HCT116 (cell line): ENCODE data around the gene PTPN23. TPM values are rescaled to one million over a fixed set of nuclear protein-coding genes. Genes with fewer than 3 reads are reported as not detected.

Source experiments
- ATAC-seq: fragments of 200-7000 bp; cut with Tn5 transposase; 2 replicates; pipeline ENCODE4 v1.9.1; 2020; ENCODE audit warnings: mild to moderate bottlenecking, moderate library complexity
- BruUV-seq: library from RNA; stranded (reverse); fragments of 400-500 nt; replicated peaks from 2 replicates; lab custom pipeline; 2021; lab: Mats Ljungman, UMichigan
- CTCF ChIA-PET: fragments of 300-600 bp; sonication (Branson Sonifier 250); formaldehyde crosslinking; loops from one replicate; lab custom pipeline; 2021; ENCODE audit warnings: antibody characterized with exemption; lab: Charles Lee
- POLR2A ChIA-PET: fragments of 300-600, 350-600 bp; sonication (Branson Sonifier 250); formaldehyde crosslinking; loops from one replicate; lab custom pipeline; 2021; ENCODE audit warnings: antibody characterized with exemption; lab: Charles Lee
- RAD21 ChIA-PET, 2 experiments: fragments of 300-600 bp; sonication (Branson Sonifier 250); formaldehyde crosslinking; loops; one replicate each; lab custom pipeline; 2023; ENCODE audit warnings: low total read pairs in 2 of 2; ENCODE audit not compliant: uncharacterized antibody in 2 of 2, unreplicated experiment in 2 of 2, low non-redundant PET in 1 of 2; lab: Charles Lee
- DNase-seq: peaks from one replicate; pipeline ENCODE4 v3.0.0-alpha.2; 2010; ENCODE audit warnings: low read depth, low spot score
- H2AFZ ChIP-seq: fragments of 200-600 bp; shearing (Covaris generic), sonication (generic); 2 replicates; pipeline ENCODE4 v1.6.1; 2017; ENCODE audit warnings: low read depth, mixed run types, mixed read lengths, antibody characterized with exemption, low read length; ENCODE audit not compliant: poor library complexity, severe bottlenecking
- H3K27ac ChIP-seq: 2 replicates; pipeline ENCODE4 v1.5.1; 2012; ENCODE audit warnings: low read depth, low read length
- H3K27me3 ChIP-seq: fragments of 200-600 bp; sonication (generic); 2 replicates; pipeline ENCODE4 v1.6.1; 2016; ENCODE audit warnings: mixed run types, low read length, mixed read lengths; ENCODE audit not compliant: insufficient read depth
- H3K36me3 ChIP-seq, 2 experiments: fragments of 200-500 bp in 1 of 2; fragments of 200-600 bp in 1 of 2; sonication (Bioruptor generic) in 1 of 2; sonication (generic) in 1 of 2; 2 replicates each; pipeline versions ENCODE4 v1.5.1 to v1.6.1; 2014 to 2016; ENCODE audit warnings: low read length in 2 of 2, inconsistent platforms in 1 of 2, mixed read lengths in 1 of 2, mixed run types in 1 of 2; ENCODE audit not compliant: insufficient read depth in 2 of 2, control insufficient read depth in 1 of 2
- H3K4me1 ChIP-seq, 2 experiments: fragments of 200-600 bp in 1 of 2; sonication (generic) in 1 of 2; 2 replicates each; pipeline versions ENCODE4 v1.5.1 to v1.6.1; 2012 to 2017; ENCODE audit warnings: low read length in 2 of 2, inconsistent platforms in 1 of 2, mild to moderate bottlenecking in 1 of 2, mixed read lengths in 1 of 2, mixed run types in 1 of 2, moderate library complexity in 1 of 2; ENCODE audit not compliant: insufficient read depth in 2 of 2, control insufficient read depth in 1 of 2
- H3K4me2 ChIP-seq: fragments of 200-600 bp; sonication (generic); 2 replicates; pipeline ENCODE4 v1.6.1; 2017; ENCODE audit warnings: mixed run types, low read length, mixed read lengths
- H3K4me3 ChIP-seq, 2 experiments: fragments of 200-600 bp in 1 of 2; sonication (generic) in 1 of 2; replicated peaks in 1 of 2; 2 replicates each; pipeline ENCODE4 v1.5.1; 2011 to 2016; ENCODE audit warnings: low read length in 2 of 2, control low read depth in 1 of 2, low read depth in 1 of 2, mild to moderate bottlenecking in 1 of 2, mixed read lengths in 1 of 2, mixed run types in 1 of 2
- H3K79me2 ChIP-seq: fragments of 200-600 bp; sonication (generic); 2 replicates; pipeline ENCODE4 v1.6.1; 2017; ENCODE audit warnings: mild to moderate bottlenecking, mixed run types, low read length, moderate library complexity, mixed read lengths; ENCODE audit not compliant: insufficient read depth
- H3K9ac ChIP-seq: fragments of 200-600 bp; sonication (generic); 2 replicates; pipeline ENCODE4 v1.6.1; 2016; ENCODE audit warnings: low read length, mixed read lengths
- H3K9me2 ChIP-seq: fragments of 200-600 bp; sonication (generic), shearing (Covaris generic); 2 replicates; pipeline ENCODE4 v1.6.1; 2017; ENCODE audit warnings: mixed run types, mild to moderate bottlenecking, moderate library complexity; ENCODE audit not compliant: insufficient read depth
- H3K9me3 ChIP-seq, 2 experiments: fragments of 200-500 bp in 1 of 2; fragments of 200-600 bp in 1 of 2; sonication (Bioruptor generic) in 1 of 2; sonication (generic) in 1 of 2; 2 replicates each; pipeline ENCODE4 v1.6.1; 2014 to 2017; ENCODE audit warnings: low read length in 2 of 2, mixed read lengths in 2 of 2, inconsistent platforms in 1 of 2, low read depth in 1 of 2, mild to moderate bottlenecking in 1 of 2, mixed run types in 1 of 2, moderate library complexity in 1 of 2; ENCODE audit not compliant: control insufficient read depth in 1 of 2, insufficient read depth in 1 of 2
- H4K20me1 ChIP-seq: fragments of 200-600 bp; sonication (generic), shearing (Covaris generic); 2 replicates; pipeline ENCODE4 v1.6.1; 2017; ENCODE audit warnings: mixed run types, mild to moderate bottlenecking, moderate library complexity; ENCODE audit not compliant: insufficient read depth
- ATF3 ChIP-seq: IDR thresholded peaks from 2 replicates; pipeline ENCODE4 v1.6.1; 2012
- CEBPB ChIP-seq: IDR thresholded peaks from 2 replicates; pipeline ENCODE4 v1.6.1; 2012; ENCODE audit warnings: low read depth
- CTCF ChIP-seq, 3 experiments: fragments of 200-600 bp in 1 of 3; sonication (generic) in 1 of 3; IDR thresholded peaks in 2 of 3; conservative IDR thresholded peaks in 1 of 3; 2 replicates each; pipeline ENCODE4 v1.5.1; 2012 to 2017; ENCODE audit warnings: low read depth in 2 of 3, low read length in 2 of 3, antibody characterized with exemption in 1 of 3, borderline replicate concordance in 1 of 3, control low read depth in 1 of 3, mild to moderate bottlenecking in 1 of 3, mixed read lengths in 1 of 3, mixed run types in 1 of 3, moderate library complexity in 1 of 3; ENCODE audit not compliant: insufficient read depth in 1 of 3
- EGR1 ChIP-seq: IDR thresholded peaks from 2 replicates; pipeline ENCODE4 v1.6.1; 2012; ENCODE audit warnings: low read depth
- ELF1 ChIP-seq: IDR thresholded peaks from 2 replicates; pipeline ENCODE4 v1.6.1; 2012; ENCODE audit warnings: low read depth, borderline replicate concordance
- EZH2 ChIP-seq: fragments of 200-600 bp; sonication (generic); IDR thresholded peaks from 2 replicates; pipeline ENCODE4 v1.6.1; 2017; ENCODE audit warnings: antibody characterized with exemption, mixed run types
- EZH2phosphoT487 ChIP-seq: fragments of 200-600 bp; IDR thresholded peaks from 2 replicates; pipeline ENCODE4 v1.6.1; 2018; ENCODE audit warnings: antibody characterized with exemption, borderline replicate concordance
- FOSL1 ChIP-seq: IDR thresholded peaks from 2 replicates; pipeline ENCODE4 v1.6.1; 2012; ENCODE audit warnings: low read depth
- JUND ChIP-seq: IDR thresholded peaks from 2 replicates; pipeline ENCODE4 v1.6.1; 2012
- MAX ChIP-seq: IDR thresholded peaks from 2 replicates; pipeline ENCODE4 v1.6.1; 2012
- RAD21 ChIP-seq: IDR thresholded peaks from 2 replicates; pipeline ENCODE4 v1.6.1; 2012; ENCODE audit warnings: low read depth, mild to moderate bottlenecking
- REST ChIP-seq: IDR thresholded peaks from 2 replicates; pipeline ENCODE4 v1.6.1; 2012; ENCODE audit warnings: low read depth
- SIN3A ChIP-seq: IDR thresholded peaks from 2 replicates; pipeline ENCODE4 v1.6.1; 2012; ENCODE audit warnings: low read depth
- SP1 ChIP-seq: IDR thresholded peaks from 2 replicates; pipeline ENCODE4 v1.6.1; 2012; ENCODE audit warnings: low read depth
- TCF7L2 ChIP-seq: IDR thresholded peaks from 2 replicates; pipeline ENCODE4 v1.7.0; 2011; ENCODE audit warnings: borderline replicate concordance, inconsistent platforms; ENCODE audit not compliant: insufficient read depth, insufficient read length; ENCODE audit errors: extremely low read depth
- intact Hi-C: fragments of 100-400 bp; cut with micrococcal nuclease; formaldehyde crosslinking; loops from 2 replicates; pipeline ENCODE4 v1.10.0; 2022
- total RNA-seq: library from RNA; stranded (reverse); gene quantifications from one replicate; pipeline ENCODE4 v1.2.1, GENCODE V29; 2021; ENCODE audit not compliant: unreplicated experiment

The PTPN23 gene
- total RNA-seq, 1 experiment from 2014 or later = 56.5 TPM

- no peak for TF ChIP-seq REST
These were observed 29.5 kb downstream of the PTPN23 start (continued) for GRCh38 chr3:47410417-47410720.

DNA sequence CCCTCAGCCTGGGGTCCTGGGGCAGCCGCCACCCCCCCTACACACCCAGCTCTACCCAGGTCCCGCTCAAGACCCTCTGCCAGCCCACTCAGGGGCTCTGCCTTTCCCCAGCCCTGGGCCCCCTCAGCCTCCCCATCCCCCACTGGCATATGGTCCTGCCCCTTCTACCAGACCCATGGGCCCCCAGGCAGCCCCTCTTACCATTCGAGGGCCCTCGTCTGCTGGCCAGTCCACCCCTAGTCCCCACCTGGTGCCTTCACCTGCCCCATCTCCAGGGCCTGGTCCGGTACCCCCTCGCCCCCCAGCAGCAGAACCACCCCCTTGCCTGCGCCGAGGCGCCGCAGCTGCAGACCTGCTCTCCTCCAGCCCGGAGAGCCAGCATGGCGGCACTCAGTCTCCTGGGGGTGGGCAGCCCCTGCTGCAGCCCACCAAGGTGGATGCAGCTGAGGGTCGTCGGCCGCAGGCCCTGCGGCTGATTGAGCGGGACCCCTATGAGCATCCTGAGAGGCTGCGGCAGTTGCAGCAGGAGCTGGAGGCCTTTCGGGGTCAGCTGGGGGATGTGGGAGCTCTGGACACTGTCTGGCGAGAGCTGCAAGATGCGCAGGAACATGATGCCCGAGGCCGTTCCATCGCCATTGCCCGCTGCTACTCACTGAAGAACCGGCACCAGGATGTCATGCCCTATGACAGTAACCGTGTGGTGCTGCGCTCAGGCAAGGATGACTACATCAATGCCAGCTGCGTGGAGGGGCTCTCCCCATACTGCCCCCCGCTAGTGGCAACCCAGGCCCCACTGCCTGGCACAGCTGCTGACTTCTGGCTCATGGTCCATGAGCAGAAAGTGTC is 30.2 kb downstream of the PTPN23 start:
- no peaks in the 10 kb centered on the region for H4K20me1 ChIP-seq
- ChIA-PET RAD21 (no interaction called here), POLR2A (no interaction called here), CTCF (interaction anchor here (1.6 kb wide), 1 partner anchor 10 kb away, joined by 3 read pairs; no protein-coding TSS in a partner anchor)
- H3K4me3 ChIP-seq = no peak overlapping the region
- no peaks in the 10 kb centered on the region for H3K27me3 ChIP-seq
- H3K79me2 ChIP-seq = no peaks in the 10 kb centered on the region
- no peaks in the 10 kb centered on the region for H3K9me3 ChIP-seq
- H3K9ac ChIP-seq = no peak overlapping the region
- H3K27ac ChIP-seq = no peak overlapping the region
- peaks cover 2 to 3% of the 10 kb centered on the region in 2 experiments; a peak in 2 of 4 replicates for H3K4me1 ChIP-seq
- H2AFZ ChIP-seq = no peak overlapping the region
- BruUV-seq = no TSS peak
- no peak for DNase-seq
- ATAC-seq = no peak
- H3K9me2 ChIP-seq = no peaks in the 10 kb centered on the region
- intact Hi-C loops = no loop called here
- H3K4me2 ChIP-seq = no peak overlapping the region
- H3K36me3 ChIP-seq = peaks cover 16 to 29% of the 10 kb centered on the region in 2 experiments; a peak in 3 of 4 replicates
- TF ChIP-seq RAD21 (no peak), MAX (no peak), SIN3A (no peak), CEBPB (no peak), JUND (no peak), ATF3 (no peak), SP1 (no peak), EGR1 (no peak), REST (no peak), EZH2 (no peak), TCF7L2 (no peak), ELF1 (no peak), EZH2phosphoT487 (no peak), CTCF (IDR thresholded peaks at IDR 0.05 in 2 of 3, conservative IDR thresholded peaks at IDR 0.05 in 1 of 3; ENCODE audit: borderline replicate concordance in 1 of 3, insufficient read depth in 1 of 3, low read depth in 2 of 3, low read length in 2 of 3) (no peak), FOSL1 (no peak)
